ENCODE data around the gene TPCN2. TPM values are rescaled to one million over a fixed set of nuclear protein-coding genes. Genes with fewer than 3 reads are reported as not detected.
A peak's percentile ranks its signal among the peaks of the same experiment; 100 is the strongest.
"Not testable (repeated sequence)": the region's sequence is repeated elsewhere in the genome, so short reads cannot be mapped to it uniquely, and the experiment has no call there.

TPCN2 gene
- 10 to 100 TPM in 3 of 9 donors, 1 to 10 TPM in 6; 4.1 to 17.6 (median 7.5) TPM for total RNA-seq
- 10 to 100 TPM in 1 of 2 donors, 1 to 10 TPM in 1; 4.8 to 11.1 TPM for polyA plus RNA-seq
- long read RNA-seq, donor 1, partial matches to known transcripts = 9 of 29 reads
- long read RNA-seq, donor 1, other reads (novel, unspliced or antisense) = 18 of 29 reads
- long read RNA-seq, donor 2, transcript TPCN2-201 (25 exons, 2,931 nt) = major isoform, 19 of 69 reads
- long read RNA-seq, donor 2, partial matches to known transcripts = 8 of 69 reads
- long read RNA-seq, donor 2, other reads (novel, unspliced or antisense) = 42 of 69 reads
- long read RNA-seq, donor 3, partial matches to known transcripts = 9 of 18 reads
- long read RNA-seq, donor 3, other reads (novel, unspliced or antisense) = 8 of 18 reads

DNA sequence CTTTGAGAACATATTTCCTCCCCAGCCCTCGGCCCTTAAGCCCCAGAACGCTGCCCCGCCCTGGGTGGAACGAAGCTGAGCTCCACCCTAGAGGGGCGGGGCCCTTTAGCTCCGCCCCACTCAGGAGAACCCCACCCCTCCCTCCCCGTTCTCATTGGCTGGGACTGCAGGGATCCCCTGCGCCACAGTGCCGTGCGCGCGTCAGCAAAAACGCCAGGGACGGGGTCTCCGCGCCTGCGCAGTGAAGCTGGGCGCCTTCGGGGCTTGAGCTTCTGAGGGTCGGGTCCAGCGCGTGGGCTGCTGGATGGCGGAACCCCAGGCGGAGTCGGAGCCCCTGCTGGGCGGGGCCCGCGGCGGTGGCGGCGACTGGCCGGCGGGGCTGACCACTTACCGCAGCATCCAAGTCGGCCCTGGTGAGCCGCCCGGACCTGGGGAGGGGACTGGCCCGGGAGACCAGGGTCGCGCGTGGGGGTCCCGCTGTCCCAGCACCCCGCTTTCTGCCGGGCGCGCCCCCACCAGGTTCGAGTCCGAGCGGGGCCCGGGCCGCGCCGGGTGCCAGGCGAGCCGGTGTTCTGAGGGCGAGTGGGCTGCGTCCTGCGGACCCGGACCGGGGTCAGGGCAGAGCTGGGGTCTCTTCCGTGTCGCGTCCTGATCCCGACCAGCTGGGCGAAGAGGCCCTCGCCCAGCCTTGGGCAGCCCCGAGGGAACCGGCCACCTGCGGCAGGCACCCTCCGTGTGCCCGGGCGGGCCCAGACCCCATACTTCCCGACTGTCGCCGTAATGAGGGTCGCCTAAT lies at the start of gene TPCN2:
Gene TPCN2, plus strand, starts transcription at position 239 of the 796 bp plus-strand sequence. Its CDS starts 66 bp downstream, at position 305.
- no peaks in the 10 kb centered on the region for H3K9me3 ChIP-seq
- no peaks in the 10 kb centered on the region for H3K27me3 ChIP-seq
- peak within 1 kb of the TSS; percentile 39 to 98 (median 92) for H3K27ac ChIP-seq
- DNase-seq (peak; percentile 93 to 97 (median 96)), ATAC-seq (peak; percentile 90 to 94 (median 92))
- intact Hi-C loops (cut with DNase I) = loop anchor here in 8 of 10 donors (2.0 to 10.0 kb wide), 4 partner anchors 38 to 144 kb away; partner anchors contain the start of genes IGHMBP2 (in 1 of the 8) and MRPL21 (in 1 of the 8)
- H3K4me3 ChIP-seq = peak within 1 kb of the TSS; percentile 67 to 100 (median 87)
- H3K4me1 ChIP-seq = peaks cover 0 to 64% (median 48%) of the 10 kb centered on the region in 12 donors
- TF ChIP-seq, protein P1, sequence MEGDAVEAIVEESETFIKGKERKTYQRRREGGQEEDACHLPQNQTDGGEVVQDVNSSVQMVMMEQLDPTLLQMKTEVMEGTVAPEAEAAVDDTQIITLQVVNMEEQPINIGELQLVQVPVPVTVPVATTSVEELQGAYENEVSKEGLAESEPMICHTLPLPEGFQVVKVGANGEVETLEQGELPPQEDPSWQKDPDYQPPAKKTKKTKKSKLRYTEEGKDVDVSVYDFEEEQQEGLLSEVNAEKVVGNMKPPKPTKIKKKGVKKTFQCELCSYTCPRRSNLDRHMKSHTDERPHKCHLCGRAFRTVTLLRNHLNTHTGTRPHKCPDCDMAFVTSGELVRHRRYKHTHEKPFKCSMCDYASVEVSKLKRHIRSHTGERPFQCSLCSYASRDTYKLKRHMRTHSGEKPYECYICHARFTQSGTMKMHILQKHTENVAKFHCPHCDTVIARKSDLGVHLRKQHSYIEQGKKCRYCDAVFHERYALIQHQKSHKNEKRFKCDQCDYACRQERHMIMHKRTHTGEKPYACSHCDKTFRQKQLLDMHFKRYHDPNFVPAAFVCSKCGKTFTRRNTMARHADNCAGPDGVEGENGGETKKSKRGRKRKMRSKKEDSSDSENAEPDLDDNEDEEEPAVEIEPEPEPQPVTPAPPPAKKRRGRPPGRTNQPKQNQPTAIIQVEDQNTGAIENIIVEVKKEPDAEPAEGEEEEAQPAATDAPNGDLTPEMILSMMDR (IDR thresholded peaks at IDR 0.05) = no peak
- TF ChIP-seq POLR2A (IDR thresholded peaks at IDR 0.05) = peak in 1 of 2 donors; percentile 86
- 0 to 1% (median 1%) methylated on average over 26 to 76 of the region's 76 CpGs for WGBS, 4 donors
- H3K36me3 ChIP-seq = peaks cover 0 to 3% (median 0%) of the 10 kb centered on the region in 9 donors

DNA sequence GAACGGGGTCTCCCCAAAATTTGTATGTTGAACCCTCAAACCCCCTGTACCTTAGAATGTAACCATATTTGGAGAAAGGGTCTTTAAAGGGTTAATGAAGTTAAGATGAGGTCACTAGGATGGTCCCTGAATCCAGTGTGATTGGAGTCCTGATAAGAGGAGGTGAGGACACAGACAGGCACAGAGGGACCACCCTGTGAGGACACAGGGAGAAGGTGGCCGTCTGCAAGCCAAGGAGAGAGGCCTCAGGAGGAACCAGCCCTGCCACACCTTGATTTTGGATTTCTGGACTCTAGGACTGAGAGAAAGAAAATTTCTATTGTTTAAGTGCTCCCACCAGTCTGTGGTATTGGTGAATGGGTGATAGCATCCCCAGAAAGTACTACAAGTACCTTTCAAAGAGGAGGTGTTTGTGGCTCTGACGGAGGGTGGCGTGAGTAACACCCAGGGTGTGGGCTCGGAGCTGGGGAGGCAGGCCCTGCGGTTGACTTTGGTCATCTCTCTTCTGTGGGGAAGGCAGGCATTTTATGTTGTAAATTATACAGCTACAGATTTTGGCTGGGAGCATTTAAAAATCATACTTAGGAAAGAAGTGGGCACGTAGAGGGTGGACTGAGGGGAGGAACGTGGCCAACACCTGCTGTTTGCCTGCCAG lies 49.5 kb upstream of the TPCN2 start:
- no peaks in the 10 kb centered on the region for H3K27me3 ChIP-seq
- H3K36me3 ChIP-seq = peaks cover 0 to 1% (median 0%) of the 10 kb centered on the region in 9 donors
- peaks cover 0 to 23% (median 10%) of the 10 kb centered on the region in 12 donors for H3K4me1 ChIP-seq
- H3K27ac ChIP-seq = peak overlapping the region in 2 of 12 donors; percentile 52 to 93
- TF ChIP-seq, protein P1 (IDR thresholded peaks at IDR 0.05) = no peak
- TF ChIP-seq POLR2A (IDR thresholded peaks at IDR 0.05) = no peak
- WGBS, 4 donors = 80 to 91% (median 86%) methylated on average over 8 of the region's 8 CpGs
- no peak overlapping the region for H3K4me3 ChIP-seq
- intact Hi-C loops (cut with DNase I) = no loop called here
- no peak for ATAC-seq
- no peaks in the 10 kb centered on the region for H3K9me3 ChIP-seq
- DNase-seq = peak in 1 of 5 donors; percentile 4

DNA sequence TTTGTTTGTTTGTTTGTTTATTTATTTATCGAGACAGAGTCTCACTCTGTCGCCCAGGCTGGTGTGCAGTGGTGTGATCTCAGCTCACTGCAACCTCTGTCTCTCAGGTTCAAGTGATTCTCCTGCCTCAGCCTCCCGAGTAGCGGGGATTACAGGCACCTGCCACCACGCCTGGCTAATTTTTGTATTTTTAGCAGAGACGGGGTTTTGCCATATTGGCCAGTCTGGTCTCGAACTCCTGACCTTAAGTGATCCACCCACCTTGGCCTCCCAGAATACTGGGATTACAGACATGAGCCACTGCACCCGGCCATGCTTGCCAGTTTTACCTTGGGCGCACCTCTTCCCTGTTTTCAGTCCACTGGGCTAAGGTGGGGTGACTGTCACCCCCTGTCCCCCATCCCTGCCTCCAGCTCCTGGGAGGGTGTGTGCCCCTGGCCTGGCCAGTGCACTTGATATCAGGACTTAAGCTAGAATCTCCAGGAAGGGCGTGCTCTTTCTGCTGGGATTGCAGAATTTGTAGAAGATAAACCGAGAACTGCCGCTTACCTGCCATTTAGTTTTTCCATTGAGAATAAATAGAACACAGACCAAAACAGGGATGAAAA lies 48.9 kb upstream of the TPCN2 start:
- peak in 1 of 5 donors; percentile 12 for DNase-seq
- WGBS, 4 donors = 93 to 98% (median 94%) methylated on average over 12 of the region's 12 CpGs
- H3K4me3 ChIP-seq; H3K9me3 ChIP-seq; ATAC-seq; H3K27me3 ChIP-seq; H3K36me3 ChIP-seq; intact Hi-C loops (cut with DNase I): not testable (repeated sequence)
- peaks cover 0 to 23% (median 10%) of the 10 kb centered on the region in 12 donors for H3K4me1 ChIP-seq
- peak overlapping the region in 5 of 12 donors; percentile 31 to 93 (median 39) for H3K27ac ChIP-seq

DNA sequence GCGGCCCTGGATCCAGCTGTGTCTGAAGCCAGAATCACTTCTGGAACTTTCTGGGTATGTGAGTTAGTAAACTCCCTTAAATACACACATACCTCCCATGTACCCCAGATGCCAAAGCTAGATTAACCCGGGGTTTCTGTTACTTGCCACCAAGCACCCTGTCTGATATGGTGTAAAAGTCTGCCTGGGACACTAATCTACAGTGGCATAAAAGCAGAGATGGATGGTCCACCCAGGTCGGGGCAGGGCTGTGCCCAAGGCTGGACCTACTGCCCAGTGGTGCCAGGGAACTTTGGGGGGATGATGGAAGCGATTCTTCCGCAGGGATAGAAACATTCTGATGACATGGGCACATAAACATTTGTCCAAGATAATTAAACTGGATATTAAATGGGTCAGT lies 48.3 kb upstream of the TPCN2 start:
- Histone ChIP-seq H3K27me3 (no peaks in the 10 kb centered on the region), H3K36me3 (peaks cover 0 to 13% (median 0%) of the 10 kb centered on the region in 9 donors), H3K27ac (peak overlapping the region in 6 of 12 donors; percentile 31 to 93 (median 40)), H3K9me3 (no peaks in the 10 kb centered on the region), H3K4me3 (no peak overlapping the region), H3K4me1 (peaks cover 0 to 23% (median 10%) of the 10 kb centered on the region in 12 donors)
- TF ChIP-seq POLR2A (IDR thresholded peaks at IDR 0.05) = no peak
- TF ChIP-seq, protein P1 (IDR thresholded peaks at IDR 0.05) = no peak
- DNase-seq (peak in 1 of 5 donors; percentile 6), ATAC-seq (no peak)
- intact Hi-C loops (cut with DNase I) = no loop called here
- WGBS, 4 donors = 84 to 89% (median 86%) methylated on average over 5 of the region's 5 CpGs

Measured in heart left ventricle (tissue), 16 donors.